Measurements from ENCODE around the gene LILRB4. TPM values are rescaled to one million over a fixed set of nuclear protein-coding genes. Genes with fewer than 3 reads are reported as not detected.

LILRB4 gene
- total and polyA plus RNA-seq, 9 of the 15 experiments (the other 6 are each of a cell fraction or from before 2014, with no cell fraction given) = not detected

DNA sequence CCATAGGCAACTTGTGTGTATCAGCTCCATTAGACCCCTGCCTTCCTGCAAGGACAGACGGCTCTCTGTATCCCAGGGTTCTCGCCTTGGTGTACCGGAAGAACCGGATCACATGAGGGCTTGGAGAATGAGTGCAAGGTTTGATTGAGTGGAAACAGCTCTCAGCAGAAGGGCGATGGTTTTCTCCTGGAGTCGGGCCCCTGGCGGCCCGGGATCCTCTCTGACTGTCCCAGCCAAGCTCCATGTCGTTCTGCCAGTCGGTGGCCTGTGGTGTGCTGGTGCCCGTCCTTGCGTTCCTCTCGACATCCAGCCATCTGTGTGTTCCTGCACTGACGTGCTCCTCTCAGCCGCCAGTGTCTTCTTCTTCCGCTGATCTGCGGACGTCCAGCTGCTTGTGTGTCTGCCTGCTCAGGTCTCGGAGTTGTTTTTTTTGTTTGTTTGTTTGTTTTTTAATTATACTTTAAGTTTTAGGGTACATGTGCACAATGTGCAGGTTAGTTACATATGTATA, 16.4 kb upstream of the LILRB4 start:
- CTCF ChIA-PET (ENCODE audit: low intra/inter-chr PET ratio) = no interaction called here

More for the DNA sequence above, 16.4 kb upstream of the LILRB4 start:
- no TSS peak for BruUV-seq (replicated peaks)
- H3K9me3 ChIP-seq (replicated peaks; ENCODE audit: control insufficient read depth, insufficient read depth, low read depth, low read length) = no peaks in the 10 kb centered on the region
- POLR2A ChIA-PET = interaction anchor here (0.9 kb wide), 1 partner anchor 24 kb away, joined by 3 read pairs; no protein-coding TSS in a partner anchor
- H3K4me2 ChIP-seq (ENCODE audit: insufficient read depth, low read length) = no peak overlapping the region
- in situ Hi-C loops (cut with MboI) = no loop called here
- no peaks in the 10 kb centered on the region for H3K79me2 ChIP-seq (ENCODE audit: control insufficient read depth, insufficient read depth, low read length)
- no peak overlapping the region for H3K4me3 ChIP-seq
- no peak overlapping the region for H3K27ac ChIP-seq (ENCODE audit: extremely low read depth, low read depth, low read length)
- ATAC-seq = no peak
- intact Hi-C loops (cut with micrococcal nuclease) = no loop called here
- no peaks in the 10 kb centered on the region for H3K9me1 ChIP-seq (ENCODE audit: control insufficient read depth, insufficient read depth, low read length)
- H4K20me1 ChIP-seq (replicated peaks; ENCODE audit: control insufficient read depth, insufficient read depth, low read length) = no peaks in the 10 kb centered on the region
- no peaks in the 10 kb centered on the region for H3K36me3 ChIP-seq (ENCODE audit: control insufficient read depth, insufficient read depth, low read length)
- H2AFZ ChIP-seq (ENCODE audit: low read depth, low read length) = no peak overlapping the region
- H3K27me3 ChIP-seq (ENCODE audit: control insufficient read depth in 2 of 2, insufficient read depth in 2 of 2, low read length in 2 of 2) = peaks cover 4 to 14% of the 10 kb centered on the region in 2 experiments; a peak in 4 of 5 replicates
- H3K4me1 ChIP-seq (replicated peaks in 1 of 2; ENCODE audit: control insufficient read depth in 2 of 2, insufficient read depth in 2 of 2, low read length in 2 of 2) = no peaks in the 10 kb centered on the region
- no peak for FAIRE-seq
- 19% methylated on average over 19 of the region's 19 CpGs for WGBS (ENCODE audit: insufficient coverage, low coverage, missing lambda C conversion rate)
- TF ChIP-seq IRF2 (CRISPR knock-in tag; IDR thresholded peaks at IDR 0.05) (no peak), SRSF3 (IDR thresholded peaks at IDR 0.05; ENCODE audit: insufficient read depth, low read length) (no peak), PHF8 (IDR thresholded peaks at IDR 0.05; ENCODE audit: borderline replicate concordance, low read length) (no peak), ZNF146 (CRISPR knock-in tag; IDR thresholded peaks at IDR 0.05; ENCODE audit: unreplicated experiment) (no peak), STAT5B (CRISPR knock-in tag; IDR thresholded peaks at IDR 0.05) (no peak), HDAC8 (tag; IDR thresholded peaks at IDR 0.05) (no peak), NR2C2 (CRISPR knock-in tag; IDR thresholded peaks at IDR 0.05) (no peak), NR2C2 (tag; IDR thresholded peaks at IDR 0.05) (no peak), SRSF1 (IDR thresholded peaks at IDR 0.05; ENCODE audit: low read depth, low read length) (no peak)
- TF ChIP-seq, protein P1, sequence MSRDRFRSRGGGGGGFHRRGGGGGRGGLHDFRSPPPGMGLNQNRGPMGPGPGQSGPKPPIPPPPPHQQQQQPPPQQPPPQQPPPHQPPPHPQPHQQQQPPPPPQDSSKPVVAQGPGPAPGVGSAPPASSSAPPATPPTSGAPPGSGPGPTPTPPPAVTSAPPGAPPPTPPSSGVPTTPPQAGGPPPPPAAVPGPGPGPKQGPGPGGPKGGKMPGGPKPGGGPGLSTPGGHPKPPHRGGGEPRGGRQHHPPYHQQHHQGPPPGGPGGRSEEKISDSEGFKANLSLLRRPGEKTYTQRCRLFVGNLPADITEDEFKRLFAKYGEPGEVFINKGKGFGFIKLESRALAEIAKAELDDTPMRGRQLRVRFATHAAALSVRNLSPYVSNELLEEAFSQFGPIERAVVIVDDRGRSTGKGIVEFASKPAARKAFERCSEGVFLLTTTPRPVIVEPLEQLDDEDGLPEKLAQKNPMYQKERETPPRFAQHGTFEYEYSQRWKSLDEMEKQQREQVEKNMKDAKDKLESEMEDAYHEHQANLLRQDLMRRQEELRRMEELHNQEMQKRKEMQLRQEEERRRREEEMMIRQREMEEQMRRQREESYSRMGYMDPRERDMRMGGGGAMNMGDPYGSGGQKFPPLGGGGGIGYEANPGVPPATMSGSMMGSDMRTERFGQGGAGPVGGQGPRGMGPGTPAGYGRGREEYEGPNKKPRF (IDR thresholded peaks at IDR 0.05; ENCODE audit: low read depth, low read length) = no peak
- H3K9ac ChIP-seq (ENCODE audit: insufficient read depth in 1 of 2, low read depth in 2 of 2, low read length in 2 of 2) = no peak overlapping the region
- DNase-seq (ENCODE audit: extremely low read depth in 1 of 4, low spot score in 3 of 4) = no peak

Measured in K562 (cell line).